ENCODE data around the gene STAT4. TPM values are rescaled to one million over a fixed set of nuclear protein-coding genes. Genes with fewer than 3 reads are reported as not detected.
A peak's percentile ranks its signal among the peaks of the same experiment; 100 is the strongest.

Gene STAT4
- total and polyA plus RNA-seq, 2 donors from 2014 or later, result 1.2 to 8.5 TPM

DNA sequence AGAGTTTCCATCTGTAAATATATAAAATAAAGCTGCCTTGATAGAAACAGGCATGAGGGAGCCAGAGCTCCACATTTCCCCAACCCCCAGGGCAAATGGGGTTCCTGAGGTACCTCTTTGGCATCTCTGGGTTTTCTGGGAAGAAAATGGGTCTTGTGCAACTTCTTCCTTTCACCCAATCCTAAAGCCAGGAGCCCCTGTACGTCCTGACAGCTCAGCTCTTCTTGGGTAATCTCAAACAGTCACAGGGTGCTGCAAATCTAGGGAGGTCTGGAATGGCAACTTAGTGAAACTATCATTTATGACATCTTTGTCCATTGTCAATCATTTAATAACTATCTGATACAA, 100.2 kb downstream of the STAT4 start:
- Histone ChIP-seq H3K27ac (ENCODE audit: low read depth in 2 of 2, low read length in 2 of 2) (no peak overlapping the region), H3K36me3 (ENCODE audit: control insufficient read depth in 2 of 3, insufficient read depth in 3 of 3, low read length in 3 of 3) (no peaks in the 10 kb centered on the region), H3K4me1 (ENCODE audit: control insufficient read depth in 2 of 3, insufficient read depth in 2 of 3, low read depth in 1 of 3, low read length in 3 of 3) (no peaks in the 10 kb centered on the region), H3K4me3 (ENCODE audit: low read length in 3 of 3) (no peak overlapping the region), H3K9ac (ENCODE audit: low read length in 3 of 3) (no peak overlapping the region), H3K9me3 (ENCODE audit: control insufficient read depth in 2 of 3, insufficient read depth in 1 of 3, low read length in 3 of 3) (no peaks in the 10 kb centered on the region), H3K27me3 (ENCODE audit: control insufficient read depth, insufficient read depth, low read length) (no peaks in the 10 kb centered on the region)
- TF ChIP-seq, protein P1, sequence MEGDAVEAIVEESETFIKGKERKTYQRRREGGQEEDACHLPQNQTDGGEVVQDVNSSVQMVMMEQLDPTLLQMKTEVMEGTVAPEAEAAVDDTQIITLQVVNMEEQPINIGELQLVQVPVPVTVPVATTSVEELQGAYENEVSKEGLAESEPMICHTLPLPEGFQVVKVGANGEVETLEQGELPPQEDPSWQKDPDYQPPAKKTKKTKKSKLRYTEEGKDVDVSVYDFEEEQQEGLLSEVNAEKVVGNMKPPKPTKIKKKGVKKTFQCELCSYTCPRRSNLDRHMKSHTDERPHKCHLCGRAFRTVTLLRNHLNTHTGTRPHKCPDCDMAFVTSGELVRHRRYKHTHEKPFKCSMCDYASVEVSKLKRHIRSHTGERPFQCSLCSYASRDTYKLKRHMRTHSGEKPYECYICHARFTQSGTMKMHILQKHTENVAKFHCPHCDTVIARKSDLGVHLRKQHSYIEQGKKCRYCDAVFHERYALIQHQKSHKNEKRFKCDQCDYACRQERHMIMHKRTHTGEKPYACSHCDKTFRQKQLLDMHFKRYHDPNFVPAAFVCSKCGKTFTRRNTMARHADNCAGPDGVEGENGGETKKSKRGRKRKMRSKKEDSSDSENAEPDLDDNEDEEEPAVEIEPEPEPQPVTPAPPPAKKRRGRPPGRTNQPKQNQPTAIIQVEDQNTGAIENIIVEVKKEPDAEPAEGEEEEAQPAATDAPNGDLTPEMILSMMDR (IDR thresholded peaks at IDR 0.05; ENCODE audit: borderline replicate concordance, extremely low read depth, insufficient read depth), result no peak
- DNase-seq (no peak), FAIRE-seq (no peak)
- intact Hi-C loops (cut with DNase I), result loop anchor here (10.0 kb wide), 1 partner anchor 104 kb away; the partner anchor contains the start of gene STAT4

DNA sequence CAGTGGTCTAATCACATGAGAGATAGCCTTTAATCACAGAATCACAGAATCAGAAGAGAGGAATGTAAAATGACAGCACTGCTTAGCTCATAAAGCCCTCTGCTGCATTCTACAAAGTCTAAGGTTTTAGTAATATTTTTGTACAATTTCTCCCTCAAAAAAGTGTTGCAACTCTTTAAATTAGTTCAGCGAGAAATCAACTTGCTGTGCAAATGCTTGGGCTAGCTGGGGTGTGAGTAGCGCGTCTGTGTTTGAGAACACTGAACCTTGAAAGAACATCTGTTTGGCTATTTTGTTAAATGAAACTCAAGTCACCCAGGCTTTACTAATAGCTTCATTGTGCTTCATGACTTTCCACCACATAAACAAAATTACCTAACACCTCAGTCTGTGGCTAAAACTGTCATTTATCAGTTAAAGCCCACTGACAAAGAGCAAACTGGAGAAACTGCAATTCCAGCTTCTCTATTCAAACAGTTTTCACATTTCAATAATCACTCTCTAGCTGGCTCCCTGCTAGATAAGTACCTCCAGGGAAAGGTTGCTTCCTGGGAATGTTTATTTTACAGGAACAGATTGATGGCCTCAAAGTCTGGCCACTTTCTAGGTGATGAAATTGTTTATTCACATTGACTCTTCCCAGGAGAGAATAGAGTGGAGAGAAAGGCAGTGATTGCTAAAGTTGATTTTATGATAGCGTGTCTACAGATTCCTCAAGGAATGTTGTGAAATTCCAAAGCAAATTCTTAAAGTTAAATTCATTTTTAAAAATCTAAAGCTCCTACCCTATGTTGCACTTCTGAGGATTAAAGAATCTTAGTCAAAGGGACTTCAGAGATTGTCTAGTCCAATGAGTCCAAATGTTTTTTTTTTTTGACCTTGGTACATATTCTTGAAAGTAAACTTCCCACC, 100.8 kb downstream of the STAT4 start:
- DNase-seq (peak in 3 of 5 donors; percentile 25 to 75 (median 66)), FAIRE-seq (no peak)
- Histone ChIP-seq H3K9me3 (ENCODE audit: control insufficient read depth in 2 of 3, insufficient read depth in 1 of 3, low read length in 3 of 3) (no peaks in the 10 kb centered on the region), H3K9ac (ENCODE audit: low read length in 3 of 3) (no peak overlapping the region), H3K27ac (ENCODE audit: low read depth in 2 of 2, low read length in 2 of 2) (no peak overlapping the region), H3K36me3 (ENCODE audit: control insufficient read depth in 2 of 3, insufficient read depth in 3 of 3, low read length in 3 of 3) (no peaks in the 10 kb centered on the region), H3K27me3 (ENCODE audit: control insufficient read depth, insufficient read depth, low read length) (no peaks in the 10 kb centered on the region), H3K4me1 (ENCODE audit: control insufficient read depth in 2 of 3, insufficient read depth in 2 of 3, low read depth in 1 of 3, low read length in 3 of 3) (no peaks in the 10 kb centered on the region), H3K4me3 (ENCODE audit: low read length in 3 of 3) (no peak overlapping the region)
- TF ChIP-seq, protein P1 (IDR thresholded peaks at IDR 0.05; ENCODE audit: borderline replicate concordance, extremely low read depth, insufficient read depth), result no peak
- intact Hi-C loops (cut with DNase I), result loop anchor here (10.0 kb wide), 1 partner anchor 105 kb away; the partner anchor contains the start of gene STAT4

DNA sequence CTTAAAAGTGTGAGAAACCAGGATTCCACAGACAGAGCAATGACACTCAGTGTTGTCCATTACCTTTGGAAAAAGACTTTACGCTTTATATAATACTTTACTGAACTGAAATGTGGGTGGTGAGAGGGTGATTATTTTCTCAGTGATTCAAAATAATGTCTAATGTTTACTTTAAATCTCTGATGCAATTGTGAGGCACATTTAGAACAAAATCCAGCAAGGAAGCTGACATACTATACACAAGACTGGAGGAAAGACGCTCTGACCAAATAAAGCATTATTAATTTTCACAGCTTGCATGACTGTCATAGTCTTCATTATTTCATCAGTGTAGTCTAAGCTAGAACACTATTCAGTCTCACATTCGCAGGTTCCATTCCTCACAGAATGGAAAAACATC, 102.7 kb downstream of the STAT4 start:
- H3K27me3 ChIP-seq (ENCODE audit: control insufficient read depth, insufficient read depth, low read length), result no peaks in the 10 kb centered on the region
- H3K9me3 ChIP-seq (ENCODE audit: control insufficient read depth in 2 of 3, insufficient read depth in 1 of 3, low read length in 3 of 3), result no peaks in the 10 kb centered on the region
- intact Hi-C loops (cut with DNase I), result no loop called here
- DNase-seq (no peak), FAIRE-seq (no peak)
- no peaks in the 10 kb centered on the region for H3K36me3 ChIP-seq (ENCODE audit: control insufficient read depth in 2 of 3, insufficient read depth in 3 of 3, low read length in 3 of 3)
- no peak overlapping the region for H3K4me3 ChIP-seq (ENCODE audit: low read length in 3 of 3)
- H3K4me1 ChIP-seq (ENCODE audit: control insufficient read depth in 2 of 3, insufficient read depth in 2 of 3, low read depth in 1 of 3, low read length in 3 of 3), result no peaks in the 10 kb centered on the region
- TF ChIP-seq, protein P1 (IDR thresholded peaks at IDR 0.05; ENCODE audit: borderline replicate concordance, extremely low read depth, insufficient read depth), result no peak
- H3K9ac ChIP-seq (ENCODE audit: low read length in 3 of 3), result no peak overlapping the region
- no peak overlapping the region for H3K27ac ChIP-seq (ENCODE audit: low read depth in 2 of 2, low read length in 2 of 2)

All from kidney (tissue), 14 donors.